Tibial artery (tissue), 4 donors: ENCODE results near the gene PPFIA3.

Experiments used
- DNase-seq, 2 donors: peaks; one replicate each; pipeline ENCODE4 v3.0.0-alpha.2; 2019
- H3K27ac ChIP-seq, 2 donors: fragments of 200-600 bp; sonication (generic) in 1 of 2; 1 replicate in 1 of 2; 2 replicates in 1 of 2; pipeline ENCODE4 v1.5.1; 2018 to 2019; ENCODE audit warnings: mild to moderate bottlenecking in 1 of 2
- H3K27me3 ChIP-seq, 2 donors: fragments of 200-600 bp; sonication (generic) in 1 of 2; one replicate each; pipeline versions ENCODE4 v1.5.1 to v1.6.0; 2016 to 2019
- H3K36me3 ChIP-seq, 3 donors: fragments of 200-600 bp; sonication (generic) in 2 of 3; one replicate each; pipeline ENCODE4 v1.5.1; 2016 to 2019; ENCODE audit warnings: mild to moderate bottlenecking in 2 of 3
- H3K4me1 ChIP-seq, 4 donors: fragments of 200-600 bp; sonication (generic) in 2 of 4; 1 replicate in 3 of 4; 2 replicates in 1 of 4; pipeline ENCODE4 v1.5.1; 2016 to 2019
- H3K4me3 ChIP-seq, 2 donors: fragments of 200-600 bp; sonication (generic) in 1 of 2; 1 replicate in 1 of 2; 2 replicates in 1 of 2; pipeline ENCODE4 v1.5.1; 2018 to 2019; ENCODE audit warnings: mild to moderate bottlenecking in 2 of 2
- H3K9me3 ChIP-seq, 3 donors: fragments of 200-600 bp; sonication (generic) in 1 of 3; one replicate each; pipeline ENCODE4 v1.5.1; 2016 to 2019
- CTCF ChIP-seq, 2 experiments: fragments of 200-600 bp in 1 of 2; fragments of 450-650 bp in 1 of 2; IDR thresholded peaks; one replicate each; pipeline ENCODE4 v1.5.1; 2017 to 2019; ENCODE audit warnings: antibody characterized with exemption in 2 of 2, mild to moderate bottlenecking in 1 of 2, moderate library complexity in 1 of 2
- intact Hi-C: fragments of 100-400 bp; cut with DNase I; formaldehyde crosslinking; loops from one replicate; pipeline ENCODE4 v1.15.0; 2023; ENCODE audit warnings: low total_unique reads

PPFIA3 gene

GRCh38 chr19:49098795-49099194 is 20.5 kb upstream of the PPFIA3 start:
- Histone ChIP-seq H3K4me3 (no peak overlapping the region), H3K4me1 (peaks cover 0 to 7% (median 0%) of the 10 kb centered on the region in 4 donors), H3K27me3 (no peaks in the 10 kb centered on the region), H3K27ac (no peak overlapping the region), H3K36me3 (peaks cover 59 to 95% (median 84%) of the 10 kb centered on the region in 3 donors), H3K9me3 (no peaks in the 10 kb centered on the region)
- no peak for DNase-seq
- intact Hi-C loops = loop anchor here (5.0 kb wide), 2 partner anchors 49 to 99 kb away; no protein-coding TSS in a partner anchor
- no peak for TF ChIP-seq CTCF (IDR thresholded peaks at IDR 0.05)

- Histone ChIP-seq H3K9me3 (no peaks in the 10 kb centered on the region), H3K4me3 (no peak overlapping the region), H3K4me1 (peaks cover 0 to 7% (median 0%) of the 10 kb centered on the region in 4 donors), H3K27ac (no peak overlapping the region), H3K27me3 (no peaks in the 10 kb centered on the region), H3K36me3 (peaks cover 74 to 96% (median 90%) of the 10 kb centered on the region in 3 donors)
- no peak for TF ChIP-seq CTCF (IDR thresholded peaks at IDR 0.05)
- intact Hi-C loops = no loop called here
- DNase-seq = no peak
Measured at GRCh38 chr19:49101160-49101559, 18.2 kb upstream of the PPFIA3 start.

- peaks cover 77 to 97% (median 86%) of the 10 kb centered on the region in 3 donors for H3K36me3 ChIP-seq
- no peaks in the 10 kb centered on the region for H3K27me3 ChIP-seq
- H3K27ac ChIP-seq = no peak overlapping the region
- no peak for DNase-seq
- intact Hi-C loops = no loop called here
- no peak for TF ChIP-seq CTCF (IDR thresholded peaks at IDR 0.05)
- peaks cover 0 to 4% (median 0%) of the 10 kb centered on the region in 4 donors for H3K4me1 ChIP-seq
- H3K9me3 ChIP-seq = no peaks in the 10 kb centered on the region
- no peak overlapping the region for H3K4me3 ChIP-seq
Measured at GRCh38 chr19:49102303-49102702, 17.0 kb upstream of the PPFIA3 start.

GRCh38 chr19:49103331-49104085 is 15.8 kb upstream of the PPFIA3 start:
- H3K4me3 ChIP-seq = no peak overlapping the region
- DNase-seq = no peak
- no peaks in the 10 kb centered on the region for H3K4me1 ChIP-seq
- no peaks in the 10 kb centered on the region for H3K9me3 ChIP-seq
- H3K27me3 ChIP-seq = no peaks in the 10 kb centered on the region
- intact Hi-C loops = no loop called here
- no peak overlapping the region for H3K27ac ChIP-seq
- no peak for TF ChIP-seq CTCF (IDR thresholded peaks at IDR 0.05)
- H3K36me3 ChIP-seq = peaks cover 84 to 100% (median 94%) of the 10 kb centered on the region in 3 donors

- no peaks in the 10 kb centered on the region for H3K9me3 ChIP-seq
- H3K36me3 ChIP-seq = peaks cover 76 to 100% (median 91%) of the 10 kb centered on the region in 3 donors
- no peak for DNase-seq
- H3K4me1 ChIP-seq = no peaks in the 10 kb centered on the region
- no peak overlapping the region for H3K4me3 ChIP-seq
- intact Hi-C loops = no loop called here
- no peak for TF ChIP-seq CTCF (IDR thresholded peaks at IDR 0.05)
- no peaks in the 10 kb centered on the region for H3K27me3 ChIP-seq
- H3K27ac ChIP-seq = no peak overlapping the region
Measured at GRCh38 chr19:49104229-49104864, 15.0 kb upstream of the PPFIA3 start.
